Peyer's patch (tissue), 4 donors: ENCODE data around the gene TDRD9.

Experiments used
- POLR2A ChIP-seq, 2 donors: fragments of 450-650 bp; IDR thresholded peaks; one replicate each; pipeline ENCODE4 v1.5.1; 2017; ENCODE audit warnings: antibody characterized with exemption in 2 of 2, mild to moderate bottlenecking in 2 of 2, moderate library complexity in 2 of 2
- TF ChIP-seq, protein P1 (sequence below), 6 experiments: fragments of 450-650 bp in 4 of 6; fragments of 200-600 bp in 2 of 6; sonication (generic) in 1 of 6; IDR thresholded peaks; one replicate each; pipeline ENCODE4 v1.5.1; 2017 to 2019; ENCODE audit warnings: antibody characterized with exemption in 6 of 6, mild to moderate bottlenecking in 3 of 6, moderate library complexity in 1 of 6

DNA sequence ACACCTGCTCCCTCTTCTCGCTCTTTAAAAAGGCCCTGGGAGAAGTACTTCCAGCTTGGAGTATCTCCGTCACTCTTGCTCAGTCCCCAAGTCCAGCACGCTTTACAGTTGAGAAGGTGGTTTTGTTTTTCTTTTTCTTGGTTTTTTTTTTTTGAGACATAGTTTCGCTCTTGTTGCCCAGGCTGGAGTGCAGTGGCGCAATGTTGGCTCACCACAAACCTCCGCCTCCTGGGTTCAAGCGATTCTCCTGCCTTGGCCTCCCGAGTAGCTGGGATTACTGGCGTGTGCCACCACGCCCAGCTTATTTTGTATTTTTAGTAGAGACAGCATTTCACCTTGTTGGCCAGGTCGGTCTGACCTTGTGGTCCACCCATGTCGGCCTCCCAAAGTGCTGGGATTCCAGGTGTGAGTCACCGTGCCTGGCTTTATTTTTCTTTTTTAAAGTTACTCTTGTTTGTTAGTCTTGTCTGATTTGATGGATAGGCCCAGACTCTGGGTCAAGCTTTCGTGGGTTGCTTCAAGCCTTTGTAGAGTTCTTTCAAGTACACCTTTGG lies 1.9 kb downstream of the TDRD9 start:
- TF ChIP-seq, protein P1, sequence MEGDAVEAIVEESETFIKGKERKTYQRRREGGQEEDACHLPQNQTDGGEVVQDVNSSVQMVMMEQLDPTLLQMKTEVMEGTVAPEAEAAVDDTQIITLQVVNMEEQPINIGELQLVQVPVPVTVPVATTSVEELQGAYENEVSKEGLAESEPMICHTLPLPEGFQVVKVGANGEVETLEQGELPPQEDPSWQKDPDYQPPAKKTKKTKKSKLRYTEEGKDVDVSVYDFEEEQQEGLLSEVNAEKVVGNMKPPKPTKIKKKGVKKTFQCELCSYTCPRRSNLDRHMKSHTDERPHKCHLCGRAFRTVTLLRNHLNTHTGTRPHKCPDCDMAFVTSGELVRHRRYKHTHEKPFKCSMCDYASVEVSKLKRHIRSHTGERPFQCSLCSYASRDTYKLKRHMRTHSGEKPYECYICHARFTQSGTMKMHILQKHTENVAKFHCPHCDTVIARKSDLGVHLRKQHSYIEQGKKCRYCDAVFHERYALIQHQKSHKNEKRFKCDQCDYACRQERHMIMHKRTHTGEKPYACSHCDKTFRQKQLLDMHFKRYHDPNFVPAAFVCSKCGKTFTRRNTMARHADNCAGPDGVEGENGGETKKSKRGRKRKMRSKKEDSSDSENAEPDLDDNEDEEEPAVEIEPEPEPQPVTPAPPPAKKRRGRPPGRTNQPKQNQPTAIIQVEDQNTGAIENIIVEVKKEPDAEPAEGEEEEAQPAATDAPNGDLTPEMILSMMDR (IDR thresholded peaks at IDR 0.05), result no peak
- TF ChIP-seq POLR2A (IDR thresholded peaks at IDR 0.05), result no peak
